ENCODE measurements around the gene AIF1L.

The AIF1L gene

GRCh38 chr9:131078427-131079366 lies 17.6 kb upstream of the AIF1L start:
- DNase-seq = no peak

- DNase-seq = no peak
These were observed 15.7 kb upstream of the AIF1L start for GRCh38 chr9:131080589-131080988.

- DNase-seq = no peak
These were observed 14.5 kb upstream of the AIF1L start for GRCh38 chr9:131081868-131082267.

GRCh38 chr9:131082774-131083512 lies 13.4 kb upstream of the AIF1L start:
- no peak for DNase-seq

- DNase-seq = no peak
These were observed 11.5 kb upstream of the AIF1L start for GRCh38 chr9:131084661-131085369.

GRCh38 chr9:131085370-131086122 lies 10.8 kb upstream of the AIF1L start:
- DNase-seq = no peak

GRCh38 chr9:131087354-131087893 lies 8.9 kb upstream of the AIF1L start:
- DNase-seq = no peak

GRCh38 chr9:131090025-131090787 lies 6.1 kb upstream of the AIF1L start:
- no peak for DNase-seq

GRCh38 chr9:131091352-131091992 lies 4.9 kb upstream of the AIF1L start:
- no peak for DNase-seq

- DNase-seq = no peak
These were observed 4.3 kb upstream of the AIF1L start for GRCh38 chr9:131092030-131092429.

- no peak for DNase-seq
These were observed 3.5 kb upstream of the AIF1L start for GRCh38 chr9:131092548-131093440.

- no peak for DNase-seq
These were observed 2.3 kb upstream of the AIF1L start for GRCh38 chr9:131094015-131094414.

GRCh38 chr9:131094622-131095021 lies 1.7 kb upstream of the AIF1L start:
- DNase-seq = no peak

- DNase-seq = no peak
These were observed 564 bp upstream of the AIF1L start for GRCh38 chr9:131095666-131096268.

- DNase-seq = no peak
These were observed 1.0 kb downstream of the AIF1L start for GRCh38 chr9:131097126-131097947.

- no peak for DNase-seq
These were observed 1.6 kb downstream of the AIF1L start for GRCh38 chr9:131097948-131098278.

- DNase-seq = no peak
These were observed 2.2 kb downstream of the AIF1L start for GRCh38 chr9:131098391-131099101.

- DNase-seq = no peak
These were observed 2.8 kb downstream of the AIF1L start for GRCh38 chr9:131099102-131099606.

All from activated effector memory CD4-positive, alpha-beta T cell treated with Interleukin-2 at 50 U/mL for 16 hours (primary cell).